Measurements from ENCODE around the gene PLLP.

The PLLP gene

DNA sequence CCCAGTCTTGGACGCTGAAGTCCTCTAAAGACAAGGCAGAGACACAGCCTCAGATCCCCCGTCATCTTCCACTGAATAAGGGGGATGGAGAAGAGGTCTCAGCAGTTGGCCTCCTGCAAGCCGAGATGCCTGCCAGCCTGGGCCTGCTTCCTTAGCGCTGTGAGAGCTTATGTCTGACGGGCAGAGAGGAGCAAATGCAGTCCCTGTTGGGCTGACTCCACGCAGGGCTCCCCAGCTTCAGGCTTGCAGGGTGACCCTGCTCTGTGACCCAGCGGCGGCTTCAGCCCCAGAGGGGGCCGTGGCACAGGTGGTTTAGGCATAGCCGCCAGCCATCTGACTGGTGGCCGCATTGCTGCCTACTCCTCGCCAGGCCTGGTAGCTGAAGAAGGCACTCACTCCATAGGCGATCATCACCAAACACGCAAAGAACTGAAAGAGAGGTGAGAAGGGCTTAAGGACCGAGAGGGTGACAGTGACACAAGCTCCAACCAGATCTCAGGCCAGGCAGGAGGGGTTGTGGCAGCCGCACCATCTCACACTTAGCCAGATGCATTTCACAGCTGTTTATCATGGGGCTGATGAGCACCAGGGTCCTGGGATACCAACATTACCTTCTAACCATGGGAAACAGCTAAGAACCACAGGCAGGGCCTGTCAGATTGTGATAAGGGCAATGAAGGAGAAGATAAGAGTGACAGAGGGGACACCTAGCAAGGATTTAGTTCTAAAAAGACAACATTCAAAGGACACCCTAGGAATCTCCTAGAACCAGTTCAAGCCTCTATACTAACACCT is 27.7 kb downstream of the PLLP start:
- DNase-seq (ENCODE audit: low spot score): no peak

DNA sequence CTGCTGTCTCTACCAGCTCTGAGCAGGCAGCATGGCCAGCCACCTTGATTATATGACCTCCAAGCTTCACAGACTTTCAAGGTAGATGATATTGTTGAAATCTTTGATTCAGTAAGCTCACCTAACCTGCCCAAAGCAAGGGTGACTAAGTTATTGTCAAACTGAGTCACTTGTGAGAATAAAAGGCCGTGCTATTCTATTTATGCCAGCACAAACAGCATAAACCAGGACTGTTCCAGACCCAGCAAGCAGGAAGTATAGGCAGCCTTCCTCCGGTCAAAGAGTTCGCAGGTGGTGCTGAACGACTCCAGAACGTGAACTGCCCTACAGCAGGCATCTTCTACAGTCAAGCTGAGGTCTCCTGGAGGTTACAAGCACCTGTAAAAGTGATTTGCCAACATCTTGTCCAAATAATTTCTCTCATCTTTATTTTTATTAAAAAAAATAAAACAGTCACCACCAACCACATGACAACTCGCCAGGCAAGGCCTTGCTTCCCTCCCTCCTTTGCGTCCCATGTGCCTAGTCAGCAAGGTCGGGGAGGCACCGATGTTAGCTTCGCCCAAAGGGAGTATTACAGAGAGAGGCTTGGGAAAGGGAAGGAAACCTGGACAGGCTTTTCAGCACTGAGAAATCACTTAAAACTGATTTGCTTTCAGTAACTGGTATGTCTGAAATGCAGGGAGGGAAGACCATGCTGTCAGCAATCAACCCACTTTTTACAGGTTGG is 28.6 kb downstream of the PLLP start:
- no peak for DNase-seq (ENCODE audit: low spot score)

DNA sequence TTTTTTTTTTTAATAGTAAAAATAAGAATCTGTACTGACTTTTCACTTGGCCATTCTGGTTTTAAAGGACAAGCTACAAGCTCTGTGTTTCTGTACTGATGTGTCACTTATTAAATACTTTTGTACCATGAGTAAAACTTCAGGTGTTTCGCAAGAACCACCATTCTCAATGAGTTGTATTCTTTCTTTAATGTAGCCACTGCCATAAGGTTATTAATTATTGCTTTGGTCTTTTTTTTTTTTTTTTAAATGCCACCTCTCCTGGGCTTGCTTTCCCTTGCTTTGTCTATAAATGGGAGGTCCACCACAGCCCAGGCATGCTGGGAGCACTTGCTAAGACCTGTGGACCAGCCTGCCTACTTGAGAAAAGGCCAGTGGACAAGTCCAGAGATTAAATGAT is 31.0 kb downstream of the PLLP start:
- no peak for DNase-seq (ENCODE audit: low spot score)

DNA sequence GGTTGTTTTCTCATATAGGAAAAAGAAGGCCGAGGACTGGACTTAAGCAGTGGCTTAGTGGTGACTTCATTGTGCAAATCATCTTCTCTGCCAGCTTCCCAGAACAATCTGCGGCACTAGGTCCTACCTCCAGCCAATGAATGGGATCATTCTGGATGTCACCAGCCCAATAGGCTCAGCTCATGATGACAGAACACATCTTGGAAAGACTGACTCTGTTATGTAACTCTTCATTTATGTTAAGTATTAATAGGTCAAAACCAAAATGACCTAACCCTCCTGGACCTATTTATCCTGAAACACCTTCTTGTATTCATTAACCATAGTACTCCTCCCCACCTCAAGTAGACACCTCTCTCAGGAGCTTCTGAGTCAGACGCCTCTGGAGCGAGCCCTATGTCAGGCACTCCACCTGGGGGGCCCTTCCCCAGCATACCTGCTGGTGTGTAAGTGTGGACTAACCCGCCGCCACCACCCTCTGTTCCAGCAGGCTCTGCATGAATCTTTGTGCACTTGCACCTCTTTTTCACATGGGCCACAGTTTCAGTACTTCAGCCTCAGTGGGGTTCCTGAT is 32.2 kb downstream of the PLLP start:
- DNase-seq (ENCODE audit: low spot score): no peak

DNA sequence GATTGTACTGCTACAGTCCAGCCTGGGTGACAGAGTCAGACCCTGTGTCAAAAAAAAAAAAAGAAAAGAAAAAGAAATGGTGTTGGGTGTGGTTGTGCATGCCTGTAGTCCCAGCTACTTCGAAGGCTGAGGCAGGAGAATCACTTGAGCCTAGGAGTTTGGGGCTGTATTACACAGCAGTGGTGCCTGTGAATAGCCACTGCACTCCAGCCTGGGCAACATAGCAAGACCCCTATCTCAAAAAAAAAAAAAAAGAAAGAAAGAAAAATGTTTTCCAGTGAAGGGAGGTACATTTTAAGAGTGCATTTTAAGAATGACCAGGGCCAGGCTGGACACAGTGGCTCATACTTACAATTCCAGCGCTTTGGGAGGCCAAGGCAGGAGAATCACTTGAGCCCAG is 33.1 kb downstream of the PLLP start:
- DNase-seq (ENCODE audit: low spot score): no peak

DNA sequence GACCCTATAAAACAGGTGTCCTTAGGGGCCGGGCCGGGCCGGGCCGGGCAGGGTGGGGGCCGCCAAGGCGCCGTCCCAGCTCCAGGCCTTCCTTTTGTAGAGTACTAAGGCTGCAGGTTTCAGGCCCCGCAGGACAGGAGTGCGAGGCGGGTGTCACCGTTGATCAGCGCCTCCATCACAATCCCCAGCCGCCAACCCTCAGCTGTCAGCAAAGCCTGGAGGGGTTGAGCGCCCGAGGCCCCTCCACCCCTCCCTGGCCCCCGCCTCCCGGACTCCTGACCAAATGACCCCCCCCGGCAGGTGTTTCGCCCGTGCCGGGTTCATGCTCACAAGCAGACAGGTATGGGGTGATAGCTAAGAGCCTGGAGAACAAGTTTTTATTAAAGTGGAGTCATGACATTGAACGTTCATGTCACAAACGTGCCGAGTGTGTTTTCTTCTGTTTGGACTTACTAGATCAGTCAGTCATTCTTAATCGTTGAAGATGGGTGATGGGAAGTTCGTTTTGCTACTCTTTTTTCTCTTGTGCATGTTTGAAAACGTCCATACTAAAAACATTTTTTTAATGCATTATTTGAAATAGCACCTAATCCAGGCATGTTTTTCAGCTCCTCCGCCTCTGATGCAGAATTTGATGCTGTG is 38.9 kb downstream of the PLLP start:
- DNase-seq (ENCODE audit: low spot score): peak; percentile 46

DNA sequence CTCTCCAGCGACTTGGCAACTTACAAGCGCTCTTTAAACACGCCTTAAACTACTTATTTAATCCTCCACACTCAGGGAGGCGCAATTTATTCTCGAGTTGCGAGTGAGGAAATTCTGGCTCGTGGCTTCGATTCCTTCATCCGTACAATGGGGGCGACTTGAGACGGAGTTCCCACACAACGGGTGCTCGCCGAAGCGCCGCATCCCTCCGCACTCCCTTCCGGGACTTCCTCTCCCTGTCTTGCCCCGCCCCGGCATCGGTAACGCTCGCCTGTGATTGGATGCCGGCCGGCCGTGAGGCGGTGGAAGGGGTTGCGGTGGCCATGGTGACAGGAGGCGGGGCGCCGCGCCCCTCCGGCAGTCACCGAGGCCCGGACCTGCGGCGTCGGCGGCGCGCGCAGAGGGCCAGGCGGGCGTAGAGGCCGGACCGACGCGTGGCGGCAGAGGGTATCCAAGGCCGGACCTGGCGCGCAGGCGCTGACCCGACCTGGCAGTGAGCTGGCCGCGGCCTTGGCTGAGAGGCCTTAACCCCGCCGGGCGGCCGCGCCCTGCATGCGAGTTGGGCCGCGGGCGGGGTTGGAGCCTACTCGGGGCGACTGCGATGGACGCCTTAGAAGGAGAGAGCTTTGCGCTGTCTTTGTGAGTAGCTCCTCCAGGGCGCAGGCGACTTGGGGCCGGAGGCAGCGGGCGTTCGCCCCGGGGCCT is 39.6 kb downstream of the PLLP start, which contains the start of gene ARL2BP:
Gene ARL2BP (plus strand): TSS at position 493 of the 705 bp plus-strand sequence. CDS start 109 bp downstream, at position 602.
- peak; percentile 100 for DNase-seq (ENCODE audit: low spot score)

DNA sequence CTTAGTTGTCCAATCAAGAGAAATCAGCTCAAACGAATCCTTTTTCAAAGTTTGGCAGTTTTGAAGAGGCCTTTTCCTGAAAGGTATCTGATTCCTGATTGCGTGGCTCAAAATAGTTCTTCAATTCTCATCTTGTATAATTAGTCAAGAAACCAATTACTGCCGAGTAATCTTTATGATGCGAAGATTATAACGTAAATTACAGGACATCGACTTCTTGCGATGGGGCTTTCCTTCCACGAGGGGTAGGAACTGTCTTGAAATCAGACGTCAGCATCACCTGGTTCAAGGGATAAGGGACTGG is 40.1 kb downstream of the PLLP start:
- no peak for DNase-seq (ENCODE audit: low spot score)

DNA sequence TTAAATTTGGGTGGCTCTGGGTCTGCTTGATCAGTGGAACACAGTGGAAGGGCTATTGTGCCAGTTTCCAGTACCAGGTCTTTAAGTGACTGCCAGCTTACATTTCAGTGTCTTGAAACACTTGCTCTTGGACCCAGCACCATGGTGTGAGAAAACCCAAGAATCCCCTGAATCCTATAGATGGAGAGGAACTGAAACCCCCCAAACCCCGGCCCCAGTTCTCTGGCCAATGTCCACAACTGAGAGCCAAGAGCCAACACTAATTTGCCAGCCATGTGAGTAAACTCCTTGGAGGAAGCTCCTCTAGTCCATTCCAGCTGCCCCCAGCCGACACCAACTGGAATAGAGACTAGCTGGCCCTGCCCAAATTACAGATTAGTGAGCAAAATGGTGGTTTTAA is 41.8 kb downstream of the PLLP start:
- no peak for DNase-seq (ENCODE audit: low spot score)

DNA sequence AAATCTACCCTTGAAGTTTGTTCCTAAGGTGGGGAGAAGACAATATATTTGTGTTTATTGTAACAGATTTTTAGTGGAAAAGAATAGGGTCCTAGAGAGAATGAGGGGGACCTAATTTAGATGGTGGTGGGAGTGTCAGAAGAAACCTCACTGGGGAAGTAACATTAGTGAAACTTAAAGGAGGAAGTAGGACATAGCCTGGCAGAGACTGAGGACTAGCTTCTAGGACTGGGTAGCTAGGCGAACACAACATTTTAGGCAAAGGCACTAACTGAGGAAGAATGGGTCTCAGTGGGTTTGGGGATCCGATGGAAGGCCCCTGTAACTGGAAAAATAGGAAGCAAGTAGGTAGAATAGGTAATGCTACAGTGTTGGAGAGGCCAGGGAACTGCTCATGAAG is 43.6 kb downstream of the PLLP start:
- no peak for DNase-seq (ENCODE audit: low spot score)

DNA sequence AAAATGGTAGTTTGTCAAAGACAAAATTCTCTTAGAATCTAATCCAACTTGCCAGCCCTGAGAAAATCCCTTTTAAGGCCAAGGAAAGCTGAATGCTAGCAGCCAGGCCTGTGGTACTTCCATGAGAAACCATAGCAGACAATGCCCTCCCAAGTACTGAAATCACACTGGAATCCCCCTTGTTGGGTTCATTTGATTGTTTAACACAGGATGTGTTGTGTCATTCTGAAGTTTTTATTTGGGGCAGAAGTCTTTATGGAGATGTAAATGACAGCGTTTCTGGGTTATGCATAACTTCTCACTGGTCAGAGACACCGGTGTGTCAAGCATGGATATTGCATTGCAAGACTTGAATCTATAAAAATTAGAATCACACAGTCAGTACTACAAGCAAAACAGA is 45.4 kb downstream of the PLLP start:
- no peak for DNase-seq (ENCODE audit: low spot score)

DNA sequence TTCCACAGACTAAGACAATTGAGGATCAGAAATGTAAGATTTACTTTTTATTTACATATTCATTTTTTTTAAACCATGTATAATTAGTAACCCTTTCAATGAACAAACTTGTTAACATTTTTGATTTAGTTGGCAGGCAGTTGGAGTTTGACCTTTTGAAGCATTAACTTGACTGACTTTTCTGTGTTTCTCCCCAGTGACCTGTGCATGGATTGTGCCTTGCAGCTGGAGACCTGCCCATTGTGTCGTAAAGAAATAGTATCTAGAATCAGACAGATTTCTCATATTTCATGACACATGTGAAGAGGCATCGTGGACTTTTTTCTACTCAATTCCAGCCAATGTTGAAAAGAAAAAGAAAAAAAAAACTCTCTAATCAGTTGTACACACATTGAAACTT is 45.8 kb downstream of the PLLP start:
- no peak for DNase-seq (ENCODE audit: low spot score)

DNA sequence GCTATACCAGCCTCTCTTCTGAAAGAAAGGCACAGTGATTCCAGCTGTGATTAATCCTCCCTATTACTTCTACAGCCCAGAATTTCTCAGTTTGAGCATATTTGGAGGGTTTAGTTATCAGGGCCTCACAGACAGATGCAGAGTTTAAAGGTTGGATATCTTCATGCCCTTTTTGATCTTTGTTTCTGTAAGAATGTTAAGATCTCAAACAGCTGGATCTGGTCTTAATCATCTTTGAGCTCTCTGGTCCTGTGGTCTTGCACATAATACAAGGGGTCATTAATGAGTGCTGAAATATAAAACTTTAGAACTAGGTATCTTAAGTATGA is 48.5 kb downstream of the PLLP start:
- no peak for DNase-seq (ENCODE audit: low spot score)

DNA sequence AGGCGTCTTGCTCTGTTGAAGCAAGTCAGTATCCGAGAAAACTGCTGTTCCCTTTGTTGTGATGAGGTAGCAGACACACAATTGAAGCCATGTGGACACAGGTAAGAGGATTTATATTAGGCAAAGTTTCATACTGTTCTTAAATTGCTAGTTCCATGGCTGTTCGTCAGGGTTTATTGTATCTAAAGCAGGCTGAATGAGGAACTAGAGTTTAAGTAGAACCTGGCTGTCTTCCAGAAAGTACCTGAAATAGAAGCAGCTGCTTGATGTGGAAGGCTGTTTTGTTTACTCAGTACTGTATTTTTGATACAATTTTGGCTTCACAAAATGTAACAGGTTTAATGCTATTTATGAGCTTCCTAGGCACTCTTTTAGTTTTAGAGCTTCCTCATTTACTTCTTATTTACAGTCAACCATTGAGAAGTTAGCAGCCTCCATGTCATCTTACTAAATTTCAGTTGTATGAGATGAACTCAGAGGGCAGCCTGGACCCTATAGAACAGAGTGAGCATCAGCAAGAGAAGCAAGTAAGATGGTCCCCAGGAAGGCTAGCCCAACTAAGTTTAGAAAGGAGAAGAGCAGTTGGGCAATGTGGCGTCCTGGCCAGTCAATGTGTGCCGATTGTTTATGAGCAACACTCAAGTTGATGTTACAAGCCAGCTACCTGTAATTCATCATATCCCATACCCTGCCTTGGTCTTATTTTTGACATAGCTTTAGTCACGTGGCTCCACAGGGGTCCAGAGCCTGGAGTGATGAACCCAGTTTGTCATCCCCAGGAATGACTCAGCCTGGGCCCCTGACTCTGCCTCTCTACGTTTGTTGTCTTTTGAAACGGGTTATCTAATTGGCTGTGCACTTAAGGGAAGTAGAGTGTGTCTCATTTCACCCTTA is 49.1 kb downstream of the PLLP start:
- peak; percentile 21 for DNase-seq (ENCODE audit: low spot score)

DNA sequence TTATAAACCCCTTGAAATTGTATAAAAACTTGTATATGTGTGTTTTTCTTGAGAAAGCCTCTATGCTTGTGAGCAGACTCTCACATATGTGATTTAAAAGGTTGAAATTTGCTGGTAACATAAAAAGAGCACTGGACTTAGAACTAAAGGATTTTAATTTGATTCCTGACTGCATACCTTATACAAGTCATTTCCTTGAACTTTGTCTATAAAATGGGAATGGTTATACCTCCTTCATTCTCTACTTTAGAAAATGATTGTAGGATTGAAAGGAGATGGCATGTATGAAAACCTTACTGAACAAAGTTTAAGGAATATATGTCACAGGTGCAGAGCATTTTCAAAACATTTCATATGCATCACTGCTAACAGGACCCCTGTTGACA is 49.8 kb downstream of the PLLP start:
- no peak for DNase-seq (ENCODE audit: low spot score)

DNA sequence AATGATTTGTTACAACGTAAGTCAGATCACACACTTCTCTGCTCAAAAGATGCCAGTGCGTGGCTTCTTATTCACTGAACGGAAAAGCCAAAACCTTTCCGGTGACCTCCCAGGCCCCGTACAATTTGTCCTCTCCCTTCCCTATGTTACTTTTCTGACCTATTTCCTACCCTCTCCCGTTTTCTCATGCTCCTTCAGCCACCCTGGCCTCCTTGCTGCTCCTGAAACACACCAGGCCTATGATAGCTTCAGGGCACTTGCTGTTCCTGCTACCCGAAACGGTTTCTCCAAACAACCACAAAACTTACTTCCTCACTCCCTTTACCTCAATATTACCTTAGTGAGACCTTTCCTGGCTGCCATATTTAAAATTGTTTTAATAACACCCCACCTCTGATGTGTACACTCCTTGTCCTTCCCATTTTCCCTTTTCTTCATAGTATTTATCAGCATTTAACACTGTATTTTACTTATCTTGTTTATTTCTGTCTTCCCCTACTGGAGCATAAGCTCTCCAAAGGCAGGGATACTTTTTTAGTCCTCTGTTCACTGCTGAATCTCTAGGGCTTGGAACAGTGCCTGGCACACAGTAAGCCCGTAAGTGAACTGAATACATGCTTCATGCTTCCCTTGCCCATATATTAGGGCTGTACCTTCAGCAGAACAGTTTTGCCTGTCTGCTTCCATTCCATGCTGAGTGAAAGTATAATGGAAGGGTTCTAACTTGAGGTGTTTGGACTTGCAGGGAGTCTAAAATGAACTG is 50.3 kb downstream of the PLLP start:
- no peak for DNase-seq (ENCODE audit: low spot score)

DNA sequence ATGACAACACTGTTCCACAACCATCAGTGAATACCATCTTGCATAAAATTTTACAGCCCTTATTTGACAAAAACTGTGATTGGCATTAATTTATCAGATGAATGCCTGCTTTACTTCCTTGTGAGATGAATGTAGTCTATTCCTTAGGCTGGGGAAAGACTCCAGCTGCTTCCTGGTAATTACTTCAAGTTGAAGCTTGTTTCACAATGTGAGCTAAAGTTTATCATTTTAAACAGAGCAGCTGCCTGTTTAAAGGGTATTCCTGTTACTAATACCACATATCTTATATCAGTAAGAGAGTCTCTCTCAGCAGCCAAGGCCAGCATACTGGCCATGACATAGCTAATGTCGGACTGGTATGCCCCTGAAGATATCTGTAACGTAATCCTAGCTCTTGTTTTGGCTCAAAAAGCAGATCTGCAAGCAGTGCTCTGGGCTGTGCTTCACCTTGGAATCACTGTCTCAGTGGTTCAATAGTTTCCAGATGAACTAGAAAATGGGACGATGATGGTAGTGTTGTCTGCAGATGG is 52.6 kb downstream of the PLLP start:
- DNase-seq (ENCODE audit: low spot score): no peak

DNA sequence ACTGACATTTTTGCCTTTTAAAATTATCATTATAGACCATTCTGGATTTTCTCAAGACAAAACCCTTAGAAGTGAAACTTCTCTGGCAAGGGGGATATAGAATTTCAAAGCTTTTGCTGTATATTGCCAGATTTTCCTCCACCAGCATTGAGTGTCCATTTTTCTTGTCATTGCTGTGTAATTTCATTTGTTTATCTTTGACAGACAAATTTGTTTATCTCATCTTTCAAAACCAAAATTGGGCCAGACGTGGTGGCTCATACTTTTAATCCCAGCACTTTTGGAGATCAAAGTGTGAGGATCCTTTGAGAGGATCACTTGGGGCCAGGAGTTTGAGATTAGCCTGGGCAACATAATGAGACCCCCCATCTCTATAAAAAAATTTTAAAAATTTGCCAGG is 55.4 kb downstream of the PLLP start:
- no peak for DNase-seq (ENCODE audit: low spot score)

DNA sequence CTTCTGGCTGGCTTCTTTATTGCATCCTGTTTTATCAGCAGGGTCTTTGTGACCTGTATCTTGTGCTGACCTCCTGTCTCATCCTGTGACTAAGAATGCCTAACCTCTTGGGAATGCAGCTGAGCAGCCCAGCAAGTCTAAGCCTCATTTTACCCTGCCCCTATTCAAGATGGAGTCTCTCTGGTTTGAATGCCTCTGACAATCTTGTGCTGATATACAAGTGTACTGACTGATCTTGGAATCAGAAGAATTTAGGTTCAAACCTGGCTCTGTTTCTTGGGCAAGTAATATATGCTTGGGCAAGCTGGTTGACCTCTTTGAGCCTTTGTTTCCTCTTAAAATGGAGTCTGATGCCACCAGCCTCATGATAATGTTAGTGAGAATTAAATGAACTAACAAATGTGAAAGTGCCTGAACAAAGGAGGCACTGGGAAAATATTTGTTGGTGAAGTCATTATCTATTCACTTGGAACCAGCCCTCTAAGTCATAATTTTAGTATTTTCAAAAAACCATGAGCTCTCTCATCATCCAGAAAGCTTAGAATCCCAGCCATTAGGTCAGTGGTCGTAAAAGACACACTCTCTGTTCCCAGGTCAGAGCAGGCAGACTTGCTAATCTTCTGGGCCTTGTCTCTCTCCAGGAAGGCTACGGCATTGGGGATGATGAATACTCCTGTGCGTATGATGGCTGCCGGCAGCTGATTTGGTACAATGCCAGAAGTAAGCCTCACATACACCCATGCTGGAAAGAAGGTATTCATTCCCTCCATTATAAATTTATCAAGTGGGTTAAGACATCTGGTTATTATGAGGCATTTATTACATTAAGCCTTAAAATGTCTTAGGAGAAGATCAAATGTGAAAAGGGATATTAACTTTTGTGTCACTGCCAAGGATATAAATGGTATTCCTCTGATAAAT is 57.5 kb downstream of the PLLP start:
- no peak for DNase-seq (ENCODE audit: low spot score)
